Stimulated activated CD8-positive, alpha-beta memory T cell treated with anti-CD3 and anti-CD28 coated beads, Interleukin-15, amount 100 ng/mL, for 48 hours (primary cell): ENCODE results near the gene MYDGF.
"Not testable (repeated sequence)": the region's sequence is repeated elsewhere in the genome, so short reads cannot be mapped to it uniquely, and the experiment has no call there.

Experiments
- DNase-seq, 2 donors: peaks; one replicate each; pipeline ENCODE4 v3.0.0-alpha.2; 2020; ENCODE audit warnings: low read depth in 2 of 2

MYDGF gene

GRCh38 chr19:4699826-4700692 is 29.9 kb upstream of the MYDGF start:
- no peak for DNase-seq

GRCh38 chr19:4697304-4697703 is 27.2 kb upstream of the MYDGF start:
- DNase-seq = no peak

GRCh38 chr19:4695224-4695731 is 25.1 kb upstream of the MYDGF start:
- no peak for DNase-seq

GRCh38 chr19:4694211-4694987 is 24.3 kb upstream of the MYDGF start:
- no peak for DNase-seq

- DNase-seq = no peak
Measured at GRCh38 chr19:4693471-4694121, 23.5 kb upstream of the MYDGF start.

- DNase-seq = no peak
Measured at GRCh38 chr19:4693078-4693350, 22.9 kb upstream of the MYDGF start.

- DNase-seq = no peak
Measured at GRCh38 chr19:4692251-4693077, 22.3 kb upstream of the MYDGF start.

GRCh38 chr19:4691373-4691772 is 21.2 kb upstream of the MYDGF start:
- DNase-seq = no peak

- DNase-seq = no peak
Measured at GRCh38 chr19:4690361-4690760, 20.2 kb upstream of the MYDGF start.

- no peak for DNase-seq
Measured at GRCh38 chr19:4689403-4689802, 19.3 kb upstream of the MYDGF start.

- DNase-seq = no peak
Measured at GRCh38 chr19:4688587-4688986, 18.4 kb upstream of the MYDGF start.

- DNase-seq = no peak
Measured at GRCh38 chr19:4687396-4687795, 17.3 kb upstream of the MYDGF start.

- no peak for DNase-seq
Measured at GRCh38 chr19:4686700-4687099, 16.6 kb upstream of the MYDGF start.

- no peak for DNase-seq
Measured at GRCh38 chr19:4684312-4685095, 14.4 kb upstream of the MYDGF start.

- DNase-seq = no peak
Measured at GRCh38 chr19:4682417-4683200, 12.5 kb upstream of the MYDGF start.

- not testable (repeated sequence) for DNase-seq
Measured at GRCh38 chr19:4680021-4680420, 9.9 kb upstream of the MYDGF start.

- DNase-seq = no peak
Measured at GRCh38 chr19:4678881-4679790, 9.0 kb upstream of the MYDGF start.

- no peak for DNase-seq
Measured at GRCh38 chr19:4676955-4677731, 7.0 kb upstream of the MYDGF start.
